Measurements from ENCODE around the gene KHDRBS2.

GRCh38 chr6:62283796-62284411 is 2.1 kb downstream of the KHDRBS2 start:
- no peak for TF ChIP-seq POLR2A (IDR thresholded peaks at IDR 0.05)
- peak in 11 of 12 donors; percentile 19 to 52 (median 31) for TF ChIP-seq CTCF (IDR thresholded peaks at IDR 0.05)
